Skeletal muscle tissue (tissue), 4 donors: ENCODE data around the gene PLCB4. TPM values are rescaled to one million over a fixed set of nuclear protein-coding genes. Genes with fewer than 3 reads are reported as not detected.

Experiments used
- H3K27ac ChIP-seq: one replicate; pipeline ENCODE4 v1.7.0; 2013; ENCODE audit warnings: mild to moderate bottlenecking, low read depth, low read length, inconsistent platforms
- H3K27me3 ChIP-seq, 3 donors: one replicate each; pipeline ENCODE4 v1.7.0; 2013; ENCODE audit warnings: low read length in 3 of 3; ENCODE audit not compliant: control insufficient read depth in 3 of 3, insufficient read depth in 3 of 3
- H3K36me3 ChIP-seq, 3 donors: one replicate each; pipeline ENCODE4 v1.7.0; 2013; ENCODE audit warnings: low read length in 3 of 3; ENCODE audit not compliant: control insufficient read depth in 3 of 3, insufficient read depth in 3 of 3
- H3K4me1 ChIP-seq, 3 donors: one replicate each; pipeline ENCODE4 v1.7.0; 2013; ENCODE audit warnings: low read length in 3 of 3, mild to moderate bottlenecking in 3 of 3; ENCODE audit not compliant: control insufficient read depth in 3 of 3, insufficient read depth in 3 of 3
- H3K4me3 ChIP-seq, 3 donors: one replicate each; pipeline ENCODE4 v1.7.0; 2013; ENCODE audit warnings: low read length in 3 of 3
- H3K9ac ChIP-seq, 3 donors: one replicate each; pipeline ENCODE4 v1.7.0; 2013; ENCODE audit warnings: low read length in 3 of 3, mild to moderate bottlenecking in 3 of 3, moderate library complexity in 2 of 3, low read depth in 1 of 3
- H3K9me3 ChIP-seq, 3 donors: one replicate each; pipeline ENCODE4 v1.7.0; 2013; ENCODE audit warnings: low read length in 3 of 3; ENCODE audit not compliant: control insufficient read depth in 3 of 3
- total RNA-seq: library from RNA; depleted of rRNA; stranded (reverse); fragments of >200 nt; gene quantifications from one replicate; pipeline ENCODE4 v1.2.3, GENCODE V29; 2014
- donor health status: Osteomylitis.

The PLCB4 gene
- total RNA-seq, 1 donor from 2014 or later, result 6.3 TPM

DNA sequence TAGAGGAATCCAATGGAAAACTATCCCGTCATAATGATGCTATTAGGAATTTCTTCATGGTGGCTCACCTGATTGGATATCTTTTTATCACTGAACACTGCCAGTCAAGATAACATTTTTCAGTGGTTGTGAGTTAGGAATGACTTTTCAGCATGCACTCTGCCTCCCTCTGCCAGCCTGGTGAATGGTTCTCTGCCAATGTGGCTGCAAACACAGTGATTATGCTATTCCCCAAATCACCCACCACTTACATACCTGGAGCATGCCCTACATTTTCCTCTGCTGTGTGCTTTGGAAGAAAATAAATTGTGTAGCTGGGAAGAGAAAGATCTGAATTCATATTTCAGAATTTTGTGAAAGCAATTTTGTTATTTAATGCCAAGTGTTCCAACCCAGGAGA is 342.9 kb downstream of the PLCB4 start:
- H3K36me3 ChIP-seq, result peaks cover 0 to 3% (median 2%) of the 10 kb centered on the region in 3 donors
- no peak overlapping the region for H3K27ac ChIP-seq
- H3K9me3 ChIP-seq, result no peaks in the 10 kb centered on the region
- no peak overlapping the region for H3K9ac ChIP-seq
- no peak overlapping the region for H3K4me3 ChIP-seq
- no peaks in the 10 kb centered on the region for H3K27me3 ChIP-seq
- H3K4me1 ChIP-seq, result no peaks in the 10 kb centered on the region

DNA sequence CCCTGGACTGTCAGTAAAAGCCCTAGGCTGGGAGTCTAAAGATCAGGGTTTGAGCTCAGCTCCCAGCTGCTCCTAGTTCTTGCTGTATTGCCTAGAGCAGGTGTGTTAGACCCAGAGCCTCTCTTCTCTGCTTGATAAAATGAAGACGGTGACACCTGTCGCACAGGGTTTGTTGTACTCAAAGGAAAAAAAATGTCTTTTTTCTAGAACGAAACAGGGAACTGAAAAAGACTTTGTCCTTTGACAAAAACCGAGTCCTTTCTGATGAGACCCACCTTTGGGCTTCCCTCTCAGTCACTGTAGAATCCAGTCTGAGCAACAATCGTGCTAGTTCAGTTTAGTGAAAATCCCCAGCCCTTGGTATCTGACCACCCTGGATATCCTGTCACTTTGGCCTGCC is 343.4 kb downstream of the PLCB4 start:
- Histone ChIP-seq H3K27me3 (no peaks in the 10 kb centered on the region), H3K27ac (no peak overlapping the region), H3K4me3 (no peak overlapping the region), H3K36me3 (peaks cover 0 to 3% (median 2%) of the 10 kb centered on the region in 3 donors), H3K4me1 (no peaks in the 10 kb centered on the region), H3K9me3 (no peaks in the 10 kb centered on the region), H3K9ac (no peak overlapping the region)

DNA sequence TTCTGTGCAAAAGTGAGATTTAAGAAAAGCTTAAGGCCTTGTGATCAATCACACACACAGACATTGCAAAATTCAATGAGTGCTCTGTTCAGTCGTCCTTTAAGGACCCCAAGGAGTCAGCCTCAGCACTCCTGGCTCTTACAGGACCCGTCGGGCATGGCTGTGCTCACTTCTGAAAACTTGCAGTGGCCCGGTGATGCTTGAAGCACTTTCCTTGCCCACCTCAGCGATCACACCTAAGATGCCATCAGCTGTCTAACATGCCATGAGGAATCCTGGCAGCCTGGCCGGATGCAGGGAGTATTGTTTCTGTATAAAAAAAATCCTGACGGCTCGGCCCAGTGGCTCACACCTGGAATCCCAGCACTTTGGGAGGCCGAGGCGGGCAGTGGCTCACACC is 344.1 kb downstream of the PLCB4 start:
- Histone ChIP-seq H3K9me3 (no peaks in the 10 kb centered on the region), H3K27me3 (no peaks in the 10 kb centered on the region), H3K9ac (no peak overlapping the region), H3K4me3 (no peak overlapping the region), H3K27ac (no peak overlapping the region), H3K36me3 (peaks cover 0 to 3% (median 2%) of the 10 kb centered on the region in 3 donors), H3K4me1 (no peaks in the 10 kb centered on the region)

DNA sequence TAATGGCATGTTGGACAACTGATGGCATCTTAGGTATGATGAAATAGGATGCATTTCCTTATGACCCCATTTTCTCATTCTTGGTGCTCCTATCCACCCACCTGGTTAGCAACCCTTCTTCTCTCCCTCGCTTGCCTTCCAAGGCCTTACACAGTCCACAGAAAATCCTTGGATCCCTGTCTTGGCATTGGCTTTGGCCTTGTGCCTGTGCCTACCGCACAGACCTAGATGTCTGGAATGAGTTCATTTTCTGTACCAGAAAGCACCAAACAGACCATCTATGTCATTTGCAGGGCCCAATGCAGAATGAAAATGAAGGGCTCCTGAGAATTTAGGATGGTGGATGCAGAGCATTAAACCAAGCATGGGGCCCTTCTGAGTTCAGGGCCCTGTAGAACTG is 346.5 kb downstream of the PLCB4 start:
- peaks cover 0 to 3% (median 0%) of the 10 kb centered on the region in 3 donors for H3K36me3 ChIP-seq
- H3K27ac ChIP-seq, result no peak overlapping the region
- H3K9me3 ChIP-seq, result no peaks in the 10 kb centered on the region
- no peak overlapping the region for H3K9ac ChIP-seq
- no peak overlapping the region for H3K4me3 ChIP-seq
- no peaks in the 10 kb centered on the region for H3K4me1 ChIP-seq
- H3K27me3 ChIP-seq, result no peaks in the 10 kb centered on the region

DNA sequence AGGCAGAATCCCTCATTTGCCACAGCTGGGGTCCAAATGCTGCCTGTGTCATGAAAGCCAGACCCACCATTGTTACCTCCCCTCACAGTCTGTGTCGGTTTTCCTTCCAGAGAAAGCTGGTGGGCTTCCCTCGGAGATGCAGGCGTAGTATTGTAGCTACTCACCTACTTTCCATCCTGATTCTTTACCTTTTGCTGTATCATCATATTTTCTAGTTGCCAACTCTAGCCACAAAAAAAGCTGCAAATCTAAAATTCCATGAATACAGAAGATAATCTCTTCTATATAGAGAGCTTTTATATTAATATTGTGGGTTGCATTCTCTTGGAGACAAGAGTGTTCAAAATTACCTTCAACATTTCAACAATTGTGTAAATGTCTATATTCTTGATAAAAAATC is 347.5 kb downstream of the PLCB4 start:
- Histone ChIP-seq H3K4me1 (no peaks in the 10 kb centered on the region), H3K27ac (no peak overlapping the region), H3K27me3 (no peaks in the 10 kb centered on the region), H3K9ac (no peak overlapping the region), H3K9me3 (no peaks in the 10 kb centered on the region), H3K4me3 (no peak overlapping the region), H3K36me3 (peaks cover 0 to 4% (median 3%) of the 10 kb centered on the region in 3 donors)

DNA sequence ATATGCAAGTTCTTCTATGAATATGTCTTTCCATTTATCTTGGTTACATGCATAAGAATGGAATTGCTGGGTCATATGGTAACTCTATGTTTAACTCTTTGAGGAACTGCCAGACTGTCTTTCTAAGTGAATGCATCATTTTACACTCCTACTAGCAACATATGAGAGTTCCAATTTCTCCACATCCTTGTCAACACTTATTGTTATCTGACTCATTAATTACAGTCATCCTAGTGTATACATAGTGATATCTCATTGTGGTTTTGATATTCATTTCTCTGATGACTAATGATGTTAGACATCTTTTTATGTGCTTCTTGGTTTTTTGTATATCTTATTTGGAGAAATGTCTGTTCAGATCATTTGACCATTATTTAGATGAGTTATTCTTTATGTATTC is 348.8 kb downstream of the PLCB4 start:
- Histone ChIP-seq H3K9ac (no peak overlapping the region), H3K9me3 (no peaks in the 10 kb centered on the region), H3K27me3 (no peaks in the 10 kb centered on the region), H3K4me3 (no peak overlapping the region), H3K27ac (no peak overlapping the region), H3K36me3 (peaks cover 0 to 4% (median 3%) of the 10 kb centered on the region in 3 donors), H3K4me1 (no peaks in the 10 kb centered on the region)

DNA sequence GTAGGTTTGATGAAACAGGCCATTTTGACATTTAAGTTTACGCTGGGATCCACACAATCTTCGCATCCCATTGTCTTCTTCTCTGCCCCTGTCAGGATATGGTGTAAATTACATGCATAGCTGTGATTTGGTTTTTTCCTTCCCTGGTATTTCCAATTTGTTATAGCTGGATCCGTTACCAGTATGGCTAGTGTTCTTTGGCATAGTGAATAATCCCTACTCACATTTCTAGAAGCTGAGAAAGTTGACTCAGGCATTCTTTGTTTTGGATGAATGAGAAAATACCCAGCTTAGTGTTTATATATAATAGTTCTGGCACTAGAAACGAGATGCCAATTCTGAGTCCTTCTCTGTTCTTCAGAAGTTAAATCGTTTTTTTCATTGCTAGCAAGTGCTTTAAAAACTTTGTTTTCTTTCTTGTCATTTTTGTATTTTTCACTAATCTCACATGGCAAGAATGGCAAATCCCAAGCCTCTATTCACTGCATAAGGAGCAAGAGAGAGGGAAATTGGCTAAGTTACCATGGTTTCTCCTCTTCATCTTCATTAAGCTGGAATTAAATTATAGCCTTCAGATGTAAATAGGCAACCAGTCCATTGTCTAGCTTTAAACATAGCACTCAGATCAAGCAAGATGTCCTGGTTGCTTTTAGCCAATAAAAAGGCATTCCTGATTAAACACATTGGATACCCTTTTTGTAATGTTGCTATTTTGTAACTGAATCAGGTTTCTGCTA is 353.6 kb downstream of the PLCB4 start:
- Histone ChIP-seq H3K36me3 (peaks cover 0 to 5% (median 0%) of the 10 kb centered on the region in 3 donors), H3K4me3 (no peak overlapping the region), H3K9ac (no peak overlapping the region)

DNA sequence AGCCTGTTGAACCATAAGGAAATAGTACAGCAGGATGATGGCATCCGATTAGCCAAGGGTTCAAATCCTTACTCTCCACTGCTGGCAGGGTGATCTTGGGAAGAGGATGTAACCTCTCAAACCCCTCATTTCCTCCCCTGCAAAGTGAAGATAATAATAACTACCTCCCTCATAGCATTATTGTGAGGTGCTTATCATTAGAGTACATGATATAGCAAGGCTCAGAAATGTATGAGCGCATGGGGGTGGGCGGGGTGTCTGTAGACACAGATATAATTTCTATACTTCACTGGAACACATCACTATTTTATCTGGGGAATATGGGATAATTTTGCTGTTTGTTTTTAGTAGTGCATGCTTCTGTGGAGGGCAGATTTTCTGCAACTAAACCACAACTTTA is 355.7 kb downstream of the PLCB4 start:
- Histone ChIP-seq H3K9me3 (no peaks in the 10 kb centered on the region), H3K27me3 (no peaks in the 10 kb centered on the region), H3K4me1 (no peaks in the 10 kb centered on the region), H3K9ac (no peak overlapping the region), H3K27ac (no peak overlapping the region), H3K36me3 (peaks cover 0 to 5% (median 0%) of the 10 kb centered on the region in 3 donors), H3K4me3 (no peak overlapping the region)

More for the DNA sequence above, 353.6 kb downstream of the PLCB4 start:
- H3K9me3 ChIP-seq, result no peaks in the 10 kb centered on the region
- no peaks in the 10 kb centered on the region for H3K4me1 ChIP-seq
- H3K27me3 ChIP-seq, result no peaks in the 10 kb centered on the region
- no peak overlapping the region for H3K27ac ChIP-seq

DNA sequence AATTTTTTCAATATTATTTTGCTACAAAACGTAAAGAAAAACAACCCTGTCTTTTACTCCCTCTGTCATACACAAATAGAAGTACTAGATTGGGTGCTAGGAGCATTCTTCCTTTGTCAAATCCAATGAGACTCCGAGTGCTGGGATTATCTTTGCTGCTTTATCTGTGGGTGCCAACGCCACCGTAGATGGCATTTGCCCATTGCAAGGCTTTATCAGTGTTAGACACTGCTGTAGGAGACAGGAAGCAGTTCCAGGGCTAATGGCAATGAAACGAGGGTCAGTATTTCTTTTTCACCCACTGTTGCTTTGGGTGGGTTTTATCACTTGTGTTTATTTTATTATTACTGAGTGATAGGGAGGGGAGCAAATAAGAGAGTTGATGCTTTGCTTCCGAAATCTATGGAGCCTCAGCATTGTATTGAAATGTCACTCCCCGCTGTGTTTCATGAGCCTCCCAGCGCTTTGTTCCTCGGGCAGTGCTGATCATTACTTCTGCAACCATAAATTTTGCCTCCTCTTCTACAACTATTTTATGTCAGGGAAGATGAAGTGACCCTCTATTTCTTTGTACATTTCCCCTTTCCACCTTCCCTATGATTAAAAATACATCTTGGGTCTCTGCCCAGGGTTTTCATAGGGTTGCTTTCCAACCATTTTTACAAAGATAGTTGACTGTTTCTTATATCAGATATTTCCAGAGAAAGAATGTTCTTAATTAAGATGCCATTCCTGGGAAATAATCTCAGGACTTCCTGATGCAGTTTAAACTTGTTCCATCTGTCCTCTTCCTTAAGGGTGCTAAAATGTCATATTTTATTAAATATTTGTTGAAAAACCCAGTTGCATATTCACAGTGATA is 358.8 kb downstream of the PLCB4 start:
- Histone ChIP-seq H3K4me3 (no peak overlapping the region), H3K36me3 (peaks cover 0 to 2% (median 0%) of the 10 kb centered on the region in 3 donors), H3K9me3 (no peaks in the 10 kb centered on the region), H3K4me1 (no peaks in the 10 kb centered on the region), H3K9ac (no peak overlapping the region), H3K27ac (no peak overlapping the region), H3K27me3 (no peaks in the 10 kb centered on the region)

DNA sequence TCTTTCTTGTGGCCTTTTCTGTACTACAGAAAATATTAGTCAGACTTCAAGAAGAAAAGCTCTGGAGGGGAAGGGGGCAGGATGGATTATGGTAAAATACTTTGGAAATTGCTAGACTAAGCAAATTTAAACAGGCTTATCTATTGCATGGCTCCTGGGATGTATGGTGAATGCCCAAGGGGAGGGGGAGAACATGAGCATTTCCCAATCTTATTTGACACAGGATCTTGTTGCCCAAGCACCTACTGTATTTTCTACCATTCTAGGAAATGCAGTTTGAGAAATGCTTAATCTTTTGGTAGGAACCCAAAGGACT is 359.4 kb downstream of the PLCB4 start:
- H3K27ac ChIP-seq, result no peak overlapping the region
- H3K9ac ChIP-seq, result no peak overlapping the region
- no peaks in the 10 kb centered on the region for H3K4me1 ChIP-seq
- H3K27me3 ChIP-seq, result no peaks in the 10 kb centered on the region
- H3K36me3 ChIP-seq, result peaks cover 0 to 2% (median 0%) of the 10 kb centered on the region in 3 donors
- no peaks in the 10 kb centered on the region for H3K9me3 ChIP-seq
- no peak overlapping the region for H3K4me3 ChIP-seq
